ENCODE results near the gene CLK2.

Gene CLK2

DNA sequence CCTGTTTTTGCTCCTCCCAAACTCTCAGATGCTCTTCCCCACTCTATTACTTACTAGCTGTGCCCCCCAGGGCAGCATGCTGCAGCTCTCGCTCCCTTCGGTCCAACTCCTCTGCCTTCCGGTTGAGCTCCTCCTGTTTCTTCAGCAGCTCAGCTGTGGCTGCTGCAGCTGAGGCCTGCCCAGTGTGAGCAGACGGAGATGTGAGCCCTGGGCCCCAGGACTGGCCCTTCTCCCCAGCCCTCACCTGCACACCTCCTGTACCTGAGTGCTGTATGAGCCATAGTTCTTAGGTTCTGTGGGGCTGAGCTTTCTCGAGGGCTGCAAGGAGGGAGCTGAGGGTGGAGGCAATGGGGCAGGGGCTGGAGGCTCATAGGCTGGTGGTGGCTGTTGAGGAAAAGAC lies 13.0 kb downstream of the CLK2 start:
- TF ChIP-seq TCF12 (IDR thresholded peaks at IDR 0.05; ENCODE audit: low read depth) = no peak
- TF ChIP-seq ZBTB7A (IDR thresholded peaks at IDR 0.05; ENCODE audit: low read depth) = no peak
- no peak for TF ChIP-seq FOXM1 (IDR thresholded peaks at IDR 0.05; ENCODE audit: borderline replicate concordance, low read depth)
- TF ChIP-seq CEBPB (IDR thresholded peaks at IDR 0.05) = no peak

- TF ChIP-seq YY1 (IDR thresholded peaks at IDR 0.05; ENCODE audit: low read depth) (no peak), MAX (IDR thresholded peaks at IDR 0.05) (no peak), USF1 (IDR thresholded peaks at IDR 0.05) (no peak), TAF1 (IDR thresholded peaks at IDR 0.05; ENCODE audit: low read depth) (no peak), NFIC (IDR thresholded peaks at IDR 0.05) (no peak), CEBPB (IDR thresholded peaks at IDR 0.05) (no peak), FOXM1 (IDR thresholded peaks at IDR 0.05; ENCODE audit: borderline replicate concordance, low read depth) (no peak), EP300 (IDR thresholded peaks at IDR 0.05; ENCODE audit: borderline replicate concordance) (no peak), CREB1 (IDR thresholded peaks at IDR 0.05; ENCODE audit: low read depth) (no peak), EGR1 (IDR thresholded peaks at IDR 0.05) (no peak), REST (IDR thresholded peaks at IDR 0.05; ENCODE audit: low read depth) (no peak)
Observed at GRCh38 chr1:155256058-155256852, 17.0 kb downstream of the CLK2 start.

DNA sequence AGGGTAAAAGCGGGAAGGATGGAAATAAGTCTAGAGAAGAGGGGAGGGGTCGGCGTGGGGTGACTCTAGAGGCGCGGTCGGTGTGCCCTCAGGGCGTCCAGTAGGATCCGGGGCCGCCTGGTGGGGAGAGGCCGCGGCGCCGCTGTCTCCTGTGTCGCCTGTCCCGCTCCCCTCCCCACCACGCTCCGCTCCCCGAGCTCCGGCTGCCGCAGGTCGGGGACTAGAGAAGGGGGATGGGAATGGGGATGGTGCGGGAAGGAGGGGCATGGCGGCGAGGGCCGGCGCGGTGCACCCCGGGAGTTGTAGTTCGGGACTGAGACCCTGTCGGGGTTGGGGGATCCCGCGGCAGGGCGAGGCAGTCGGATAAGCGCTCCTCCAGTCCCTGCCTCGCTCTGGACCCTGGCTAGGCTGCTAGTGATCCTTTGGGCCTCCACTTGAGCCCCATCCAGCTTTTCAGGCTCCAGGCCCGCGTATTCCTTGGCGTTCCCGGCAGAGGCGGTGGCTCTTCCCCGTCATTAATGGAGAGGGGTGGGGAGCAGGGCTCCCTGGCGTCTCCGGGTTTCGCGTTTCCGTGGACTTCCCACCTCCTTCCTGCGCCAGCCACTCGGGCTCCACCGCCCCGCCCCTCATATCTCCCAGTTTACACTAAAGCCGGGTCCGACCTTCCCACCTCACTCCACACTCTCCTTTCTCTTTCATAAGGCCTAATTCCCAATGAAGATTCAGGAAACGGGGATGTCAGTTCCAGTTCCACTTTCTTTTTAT lies 17.9 kb downstream of the CLK2 start, which contains the start of gene ENTREP3:
Gene ENTREP3 (minus strand): TSS at position 241 of the 765 bp plus-strand sequence. CDS start 606 bp downstream, outside the sequence.
- peak; percentile 49 for TF ChIP-seq TEAD4 (IDR thresholded peaks at IDR 0.05)
- peak; percentile 82 for TF ChIP-seq TAF1 (IDR thresholded peaks at IDR 0.05; ENCODE audit: low read depth)
- TF ChIP-seq ZBTB7A (IDR thresholded peaks at IDR 0.05; ENCODE audit: low read depth) = peak; percentile 75; the same call in 1 of the 2 replicates
- TF ChIP-seq YY1 (IDR thresholded peaks at IDR 0.05; ENCODE audit: low read depth) = peak; percentile 87
- TF ChIP-seq NFIC (IDR thresholded peaks at IDR 0.05) = peak; percentile 42
- TF ChIP-seq FOXM1 (IDR thresholded peaks at IDR 0.05; ENCODE audit: borderline replicate concordance, low read depth) = no peak
- TF ChIP-seq TCF12 (IDR thresholded peaks at IDR 0.05; ENCODE audit: low read depth) = peak; percentile 43; the same call in 1 of the 2 replicates
- peak; percentile 9; the same call in 1 of the 2 replicates for TF ChIP-seq CREB1 (IDR thresholded peaks at IDR 0.05; ENCODE audit: low read depth)
- TF ChIP-seq USF1 (IDR thresholded peaks at IDR 0.05) = no peak
- TF ChIP-seq MAX (IDR thresholded peaks at IDR 0.05) = peak; percentile 80

- TF ChIP-seq ZBTB7A (IDR thresholded peaks at IDR 0.05; ENCODE audit: low read depth) = no peak
- TF ChIP-seq CREB1 (IDR thresholded peaks at IDR 0.05; ENCODE audit: low read depth) = no peak
- TF ChIP-seq CEBPB (IDR thresholded peaks at IDR 0.05) = no peak
- no peak for TF ChIP-seq YY1 (IDR thresholded peaks at IDR 0.05; ENCODE audit: low read depth)
- TF ChIP-seq EGR1 (IDR thresholded peaks at IDR 0.05) = no peak
- no peak for TF ChIP-seq TAF1 (IDR thresholded peaks at IDR 0.05; ENCODE audit: low read depth)
- TF ChIP-seq EP300 (IDR thresholded peaks at IDR 0.05; ENCODE audit: borderline replicate concordance) = no peak
- no peak for TF ChIP-seq TEAD4 (IDR thresholded peaks at IDR 0.05)
- no peak for TF ChIP-seq MAX (IDR thresholded peaks at IDR 0.05)
- no peak for TF ChIP-seq USF1 (IDR thresholded peaks at IDR 0.05)
- no peak for TF ChIP-seq RAD21 (IDR thresholded peaks at IDR 0.05; ENCODE audit: low read depth)
- TF ChIP-seq REST (IDR thresholded peaks at IDR 0.05; ENCODE audit: low read depth) = no peak
- TF ChIP-seq NFIC (IDR thresholded peaks at IDR 0.05) = no peak
- no peak for TF ChIP-seq TCF12 (IDR thresholded peaks at IDR 0.05; ENCODE audit: low read depth)
- TF ChIP-seq FOXM1 (IDR thresholded peaks at IDR 0.05; ENCODE audit: borderline replicate concordance, low read depth) = no peak
Observed at GRCh38 chr1:155254714-155255242, 18.5 kb downstream of the CLK2 start.

Data from Ishikawa (cell line).